ENCODE data around the gene ALAS1.

DNA sequence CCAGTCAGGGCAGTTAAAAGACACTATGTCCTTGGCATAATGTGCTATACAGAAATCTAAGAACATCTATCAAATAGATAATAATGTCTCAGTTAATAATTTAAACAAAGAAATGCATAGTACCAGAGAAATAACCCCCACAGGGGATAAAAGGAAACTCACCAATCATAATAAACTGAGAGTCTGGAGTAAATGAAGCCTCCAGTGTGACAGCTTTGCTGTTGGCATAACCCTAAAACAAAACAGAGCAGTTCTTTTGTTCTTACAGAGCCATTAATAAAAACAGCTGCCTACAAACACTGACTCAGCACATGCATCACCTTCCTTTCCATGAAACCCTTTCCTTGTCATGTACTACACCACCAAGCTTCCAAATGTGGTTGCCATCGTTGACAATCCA lies 61.1 kb downstream of the ALAS1 start:
- TF ChIP-seq POLR2A (IDR thresholded peaks at IDR 0.05): no peak
- TF ChIP-seq, protein P1, sequence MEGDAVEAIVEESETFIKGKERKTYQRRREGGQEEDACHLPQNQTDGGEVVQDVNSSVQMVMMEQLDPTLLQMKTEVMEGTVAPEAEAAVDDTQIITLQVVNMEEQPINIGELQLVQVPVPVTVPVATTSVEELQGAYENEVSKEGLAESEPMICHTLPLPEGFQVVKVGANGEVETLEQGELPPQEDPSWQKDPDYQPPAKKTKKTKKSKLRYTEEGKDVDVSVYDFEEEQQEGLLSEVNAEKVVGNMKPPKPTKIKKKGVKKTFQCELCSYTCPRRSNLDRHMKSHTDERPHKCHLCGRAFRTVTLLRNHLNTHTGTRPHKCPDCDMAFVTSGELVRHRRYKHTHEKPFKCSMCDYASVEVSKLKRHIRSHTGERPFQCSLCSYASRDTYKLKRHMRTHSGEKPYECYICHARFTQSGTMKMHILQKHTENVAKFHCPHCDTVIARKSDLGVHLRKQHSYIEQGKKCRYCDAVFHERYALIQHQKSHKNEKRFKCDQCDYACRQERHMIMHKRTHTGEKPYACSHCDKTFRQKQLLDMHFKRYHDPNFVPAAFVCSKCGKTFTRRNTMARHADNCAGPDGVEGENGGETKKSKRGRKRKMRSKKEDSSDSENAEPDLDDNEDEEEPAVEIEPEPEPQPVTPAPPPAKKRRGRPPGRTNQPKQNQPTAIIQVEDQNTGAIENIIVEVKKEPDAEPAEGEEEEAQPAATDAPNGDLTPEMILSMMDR (IDR thresholded peaks at IDR 0.05): no peak
